ENCODE measurements around the gene MAN1A2.

Gene MAN1A2

GRCh38 chr1:117577191-117577885 is 210.1 kb downstream of the MAN1A2 start:
- H3K9me3 Mint-ChIP-seq: no peaks in the 10 kb centered on the region
- no peak overlapping the region for H3K4me3 Mint-ChIP-seq
- ATAC-seq (no peak), DNase-seq (no peak)
- peaks cover 19% of the 10 kb centered on the region for H3K4me1 Mint-ChIP-seq
- H3K27ac Mint-ChIP-seq: no peak overlapping the region
- H3K27me3 Mint-ChIP-seq: no peaks in the 10 kb centered on the region

DNA sequence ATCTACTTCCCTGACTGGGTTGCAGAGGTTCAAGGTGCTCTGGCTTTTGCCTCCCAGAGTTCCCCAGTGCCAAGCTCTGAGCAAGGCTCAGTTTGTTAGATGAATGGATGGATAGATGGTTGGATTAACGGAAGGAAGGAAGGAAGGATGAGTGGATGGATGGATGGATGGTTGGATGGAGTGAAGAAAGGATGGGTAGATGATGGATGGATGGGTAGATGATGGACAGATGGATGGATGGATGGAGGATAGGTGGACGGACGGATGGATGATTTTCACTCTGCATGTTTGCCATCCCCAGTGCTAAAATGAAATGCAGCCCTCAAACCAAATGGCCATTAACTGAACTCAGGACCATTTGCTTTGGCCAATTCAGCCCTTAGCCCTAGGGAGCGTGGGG is 211.2 kb downstream of the MAN1A2 start:
- peaks cover 8% of the 10 kb centered on the region for H3K4me1 Mint-ChIP-seq
- H3K4me3 Mint-ChIP-seq: no peak overlapping the region
- no peak overlapping the region for H3K27ac Mint-ChIP-seq
- H3K27me3 Mint-ChIP-seq: no peaks in the 10 kb centered on the region
- no peak for ATAC-seq
- H3K9me3 Mint-ChIP-seq: peaks cover 0 to 4% of the 10 kb centered on the region in 2 donors
- DNase-seq: no peak

Data from stimulated activated naive CD8-positive, alpha-beta T cell treated with anti-CD3 and anti-CD28 coated beads, Interleukin-15, amount 100 ng/mL, for 72 hours (primary cell).